Ishikawa (cell line): Measurements from ENCODE around the gene RYR3.

Experiments
- CEBPB ChIP-seq: IDR thresholded peaks from 2 replicates; pipeline ENCODE4 v1.6.1; 2012
- CREB1 ChIP-seq: IDR thresholded peaks from 2 replicates; pipeline ENCODE4 v1.6.1; 2012; ENCODE audit warnings: low read depth
- EGR1 ChIP-seq: IDR thresholded peaks from 2 replicates; pipeline ENCODE4 v1.6.1; 2012
- EP300 ChIP-seq: IDR thresholded peaks from 2 replicates; pipeline ENCODE4 v1.6.1; 2012; ENCODE audit warnings: borderline replicate concordance
- FOXM1 ChIP-seq: IDR thresholded peaks from 2 replicates; pipeline ENCODE4 v1.6.1; 2012; ENCODE audit warnings: low read depth, borderline replicate concordance
- NFIC ChIP-seq: IDR thresholded peaks from 2 replicates; pipeline ENCODE4 v1.6.1; 2012
- RAD21 ChIP-seq: IDR thresholded peaks from 2 replicates; pipeline ENCODE4 v1.6.1; 2012; ENCODE audit warnings: low read depth
- TAF1 ChIP-seq: IDR thresholded peaks from 2 replicates; pipeline ENCODE4 v1.6.1; 2012; ENCODE audit warnings: low read depth, mild to moderate bottlenecking
- TCF12 ChIP-seq: IDR thresholded peaks from 2 replicates; pipeline ENCODE4 v1.6.1; 2012; ENCODE audit warnings: low read depth
- TEAD4 ChIP-seq: IDR thresholded peaks from 2 replicates; pipeline ENCODE4 v1.6.1; 2012
- YY1 ChIP-seq: IDR thresholded peaks from 2 replicates; pipeline ENCODE4 v1.6.1; 2012; ENCODE audit warnings: low read depth
- ZBTB7A ChIP-seq: IDR thresholded peaks from 2 replicates; pipeline ENCODE4 v1.6.1; 2012; ENCODE audit warnings: low read depth
- TF ChIP-seq, protein P1 (sequence below): IDR thresholded peaks from 2 replicates; pipeline ENCODE4 v1.6.1; 2012
- TF ChIP-seq, protein P2 (sequence below): IDR thresholded peaks from 2 replicates; pipeline ENCODE4 v1.6.1; 2012; ENCODE audit warnings: low read depth, mild to moderate bottlenecking
- TF ChIP-seq, protein P3 (sequence below): IDR thresholded peaks from 2 replicates; pipeline ENCODE4 v1.6.1; 2012

RYR3 gene

DNA sequence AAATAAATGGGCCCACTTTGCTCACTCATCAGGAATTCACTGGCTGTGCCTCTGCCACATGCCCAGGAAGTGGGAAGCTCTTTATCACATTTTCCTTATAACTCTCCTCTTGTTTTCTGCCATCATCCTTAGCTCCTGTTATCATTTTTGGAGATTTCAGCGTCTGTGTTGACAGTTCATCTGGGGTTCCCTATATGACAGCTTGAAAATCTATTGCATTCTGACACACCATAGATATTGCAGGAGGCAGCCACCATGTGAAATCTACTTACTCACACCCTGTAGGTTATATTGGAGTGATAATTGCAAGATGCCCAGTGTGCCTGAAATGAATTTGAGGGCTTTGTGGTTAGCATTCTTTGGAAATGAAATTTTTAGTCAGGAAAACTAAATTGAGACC, 132.9 kb downstream of the RYR3 start:
- TF ChIP-seq, protein P1, sequence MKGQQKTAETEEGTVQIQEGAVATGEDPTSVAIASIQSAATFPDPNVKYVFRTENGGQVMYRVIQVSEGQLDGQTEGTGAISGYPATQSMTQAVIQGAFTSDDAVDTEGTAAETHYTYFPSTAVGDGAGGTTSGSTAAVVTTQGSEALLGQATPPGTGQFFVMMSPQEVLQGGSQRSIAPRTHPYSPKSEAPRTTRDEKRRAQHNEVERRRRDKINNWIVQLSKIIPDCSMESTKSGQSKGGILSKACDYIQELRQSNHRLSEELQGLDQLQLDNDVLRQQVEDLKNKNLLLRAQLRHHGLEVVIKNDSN, result no peak
- TF ChIP-seq, protein P2, sequence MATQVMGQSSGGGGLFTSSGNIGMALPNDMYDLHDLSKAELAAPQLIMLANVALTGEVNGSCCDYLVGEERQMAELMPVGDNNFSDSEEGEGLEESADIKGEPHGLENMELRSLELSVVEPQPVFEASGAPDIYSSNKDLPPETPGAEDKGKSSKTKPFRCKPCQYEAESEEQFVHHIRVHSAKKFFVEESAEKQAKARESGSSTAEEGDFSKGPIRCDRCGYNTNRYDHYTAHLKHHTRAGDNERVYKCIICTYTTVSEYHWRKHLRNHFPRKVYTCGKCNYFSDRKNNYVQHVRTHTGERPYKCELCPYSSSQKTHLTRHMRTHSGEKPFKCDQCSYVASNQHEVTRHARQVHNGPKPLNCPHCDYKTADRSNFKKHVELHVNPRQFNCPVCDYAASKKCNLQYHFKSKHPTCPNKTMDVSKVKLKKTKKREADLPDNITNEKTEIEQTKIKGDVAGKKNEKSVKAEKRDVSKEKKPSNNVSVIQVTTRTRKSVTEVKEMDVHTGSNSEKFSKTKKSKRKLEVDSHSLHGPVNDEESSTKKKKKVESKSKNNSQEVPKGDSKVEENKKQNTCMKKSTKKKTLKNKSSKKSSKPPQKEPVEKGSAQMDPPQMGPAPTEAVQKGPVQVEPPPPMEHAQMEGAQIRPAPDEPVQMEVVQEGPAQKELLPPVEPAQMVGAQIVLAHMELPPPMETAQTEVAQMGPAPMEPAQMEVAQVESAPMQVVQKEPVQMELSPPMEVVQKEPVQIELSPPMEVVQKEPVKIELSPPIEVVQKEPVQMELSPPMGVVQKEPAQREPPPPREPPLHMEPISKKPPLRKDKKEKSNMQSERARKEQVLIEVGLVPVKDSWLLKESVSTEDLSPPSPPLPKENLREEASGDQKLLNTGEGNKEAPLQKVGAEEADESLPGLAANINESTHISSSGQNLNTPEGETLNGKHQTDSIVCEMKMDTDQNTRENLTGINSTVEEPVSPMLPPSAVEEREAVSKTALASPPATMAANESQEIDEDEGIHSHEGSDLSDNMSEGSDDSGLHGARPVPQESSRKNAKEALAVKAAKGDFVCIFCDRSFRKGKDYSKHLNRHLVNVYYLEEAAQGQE, result no peak
- TF ChIP-seq CREB1, result no peak
- TF ChIP-seq TAF1, result no peak
- TF ChIP-seq EGR1, result no peak
- TF ChIP-seq, protein P3, sequence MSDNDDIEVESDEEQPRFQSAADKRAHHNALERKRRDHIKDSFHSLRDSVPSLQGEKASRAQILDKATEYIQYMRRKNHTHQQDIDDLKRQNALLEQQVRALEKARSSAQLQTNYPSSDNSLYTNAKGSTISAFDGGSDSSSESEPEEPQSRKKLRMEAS, result no peak
- no peak for TF ChIP-seq RAD21
- no peak for TF ChIP-seq NFIC
- no peak for TF ChIP-seq ZBTB7A
- TF ChIP-seq EP300, result no peak

DNA sequence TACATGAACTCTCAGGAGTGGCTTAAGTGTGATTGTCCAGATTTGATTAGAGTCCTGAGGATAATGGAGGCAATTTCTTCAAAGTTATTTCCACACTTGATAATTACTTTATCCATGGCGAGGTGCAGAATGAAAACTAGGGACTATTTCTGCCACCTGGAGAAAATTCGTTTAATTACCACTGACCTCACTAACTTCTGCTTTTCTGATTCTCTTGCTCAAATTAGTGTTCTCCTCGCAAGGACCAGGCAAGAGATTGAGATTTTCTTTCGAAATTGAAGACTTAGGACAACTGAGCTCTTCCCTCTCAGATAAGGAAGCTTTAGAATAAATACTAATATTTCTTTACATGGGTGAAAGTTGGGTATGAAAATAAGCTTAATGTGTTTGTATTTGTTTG, 135.2 kb downstream of the RYR3 start:
- no peak for TF ChIP-seq ZBTB7A
- TF ChIP-seq, protein P1, result no peak
- no peak for TF ChIP-seq EP300
- no peak for TF ChIP-seq CREB1
- TF ChIP-seq TCF12, result no peak
- no peak for TF ChIP-seq FOXM1
- no peak for TF ChIP-seq TAF1
- no peak for TF ChIP-seq RAD21
- TF ChIP-seq, protein P2, result no peak
- TF ChIP-seq CEBPB, result no peak
- no peak for TF ChIP-seq EGR1
- TF ChIP-seq, protein P3, result no peak
- no peak for TF ChIP-seq NFIC
- no peak for TF ChIP-seq TEAD4
- no peak for TF ChIP-seq YY1

DNA sequence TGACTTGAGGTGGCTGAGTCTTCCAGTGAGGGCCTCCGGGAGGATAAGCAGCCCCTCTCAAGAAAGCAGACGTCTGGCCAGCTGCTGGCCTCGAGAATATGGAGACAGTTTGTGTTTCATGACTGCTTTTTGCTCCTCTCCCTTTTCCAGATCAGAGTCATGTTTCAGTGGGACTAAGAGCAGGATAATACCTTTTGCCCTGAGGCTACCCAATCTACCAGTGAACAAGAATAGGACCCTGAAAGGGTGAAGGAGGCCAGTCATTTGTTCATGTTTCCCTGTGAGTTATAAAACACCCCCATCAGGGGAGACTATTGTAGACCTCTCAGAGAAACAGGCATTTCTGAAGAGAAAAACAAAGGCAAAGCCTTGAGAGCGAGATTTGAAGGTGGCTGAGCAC, 137.4 kb downstream of the RYR3 start:
- TF ChIP-seq TEAD4 (no peak), RAD21 (no peak), TAF1 (no peak)
- TF ChIP-seq, protein P3, result no peak
- TF ChIP-seq, protein P2, result no peak
- TF ChIP-seq, protein P1, result no peak

DNA sequence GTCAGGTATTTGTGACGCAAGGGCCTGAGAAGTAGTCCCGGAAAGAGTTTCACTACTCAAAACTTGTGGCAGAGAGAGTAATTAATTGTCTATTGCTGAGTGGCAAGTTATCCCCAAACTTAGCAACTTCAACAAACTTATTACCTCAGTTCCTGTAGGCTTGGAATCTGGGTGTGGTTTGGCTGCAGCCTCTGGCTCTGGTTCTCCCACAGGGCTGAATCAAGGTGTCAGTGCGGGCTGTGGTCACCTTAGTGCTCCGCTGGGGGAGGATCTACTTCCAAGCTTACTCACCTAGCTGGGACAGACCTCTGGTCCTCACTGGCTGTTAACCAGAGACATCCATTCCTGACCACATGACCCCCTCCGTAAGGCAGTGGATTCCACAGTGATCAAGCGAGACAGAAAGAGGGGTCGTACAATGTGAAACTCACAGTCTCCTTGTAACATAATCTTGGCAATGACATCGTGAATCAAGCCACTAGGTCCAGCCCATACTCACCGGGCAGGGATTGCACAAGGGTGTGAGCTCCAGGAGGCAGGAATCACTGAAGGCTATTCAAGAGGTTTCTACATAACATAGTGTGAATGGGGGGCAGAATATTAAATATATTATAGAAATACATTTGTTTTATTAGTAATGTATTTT, 138.3 kb downstream of the RYR3 start:
- TF ChIP-seq ZBTB7A, result no peak
- TF ChIP-seq, protein P3, result no peak
- TF ChIP-seq YY1, result no peak
- no peak for TF ChIP-seq FOXM1
- TF ChIP-seq, protein P2, result no peak
- TF ChIP-seq TCF12, result no peak
- TF ChIP-seq CEBPB, result no peak
